Endothelial cell of umbilical vein (primary cell): Measurements from ENCODE around the gene C1orf210.

Experiments used
- CTCF ChIP-seq, 2 donors: IDR thresholded peaks; 1 replicate in 1 of 2; 2 replicates in 1 of 2; pipeline ENCODE4 v1.5.1; 2011; ENCODE audit warnings: low read length in 2 of 2, mild to moderate bottlenecking in 2 of 2, moderate library complexity in 2 of 2, control low read depth in 1 of 2, inconsistent platforms in 1 of 2, low read depth in 1 of 2; ENCODE audit not compliant: insufficient read depth in 1 of 2; ENCODE audit errors: extremely low read depth in 1 of 2
- GATA2 ChIP-seq: IDR thresholded peaks from 2 replicates; pipeline ENCODE4 v1.7.0; 2011; ENCODE audit warnings: low read depth, mild to moderate bottlenecking, moderate library complexity, mixed read lengths, low read length; ENCODE audit not compliant: insufficient read length, insufficient read depth
- MAX ChIP-seq: IDR thresholded peaks from 2 replicates; pipeline ENCODE4 v1.6.1; 2011; ENCODE audit not compliant: insufficient read depth, insufficient read length
- POLR2A ChIP-seq: IDR thresholded peaks from 2 replicates; pipeline ENCODE4 v1.6.1; 2012; ENCODE audit warnings: low read depth, mild to moderate bottlenecking, control low read depth, low read length
- POLR2AphosphoS5 ChIP-seq: IDR thresholded peaks from 2 replicates; pipeline ENCODE4 v1.6.1; 2012; ENCODE audit warnings: low read depth, mild to moderate bottlenecking, control low read depth, low read length, moderate library complexity; ENCODE audit not compliant: insufficient read depth

GRCh38 chr1:43272576-43273571 lies 12.5 kb downstream of the C1orf210 start:
- TF ChIP-seq MAX (no peak), POLR2AphosphoS5 (no peak), CTCF (IDR thresholded peaks at IDR 0.05; ENCODE audit: extremely low read depth in 1 of 2, insufficient read depth in 1 of 2, low read depth in 1 of 2, low read length in 2 of 2) (no peak), GATA2 (no peak), POLR2A (no peak)
